Muscle of leg (tissue), 16 donors: ENCODE data around the gene ARMCX6. TPM values are rescaled to one million over a fixed set of nuclear protein-coding genes. Genes with fewer than 3 reads are reported as not detected.
A peak's percentile ranks its signal among the peaks of the same experiment; 100 is the strongest.
"Not testable (repeated sequence)": the region's sequence is repeated elsewhere in the genome, so short reads cannot be mapped to it uniquely, and the experiment has no call there.

ENCODE experiments used
- DNase-seq: peaks from one replicate; pipeline ENCODE4 v3.0.0; 2013
- H3K27ac ChIP-seq: one replicate; pipeline ENCODE4 v1.5.1; 2013; ENCODE audit warnings: mild to moderate bottlenecking, low read length, control low read depth
- H3K27me3 ChIP-seq: one replicate; pipeline ENCODE4 v1.6.1; 2013; ENCODE audit warnings: low read length; ENCODE audit not compliant: control insufficient read depth, insufficient read depth
- H3K36me3 ChIP-seq: one replicate; pipeline ENCODE4 v1.6.1; 2013; ENCODE audit warnings: low read length; ENCODE audit not compliant: control insufficient read depth, insufficient read depth
- H3K4me1 ChIP-seq: one replicate; pipeline ENCODE4 v1.6.1; 2013; ENCODE audit warnings: low read length; ENCODE audit not compliant: control insufficient read depth, insufficient read depth
- H3K4me3 ChIP-seq: one replicate; pipeline ENCODE4 v1.5.1; 2013; ENCODE audit warnings: low read length, control low read depth
- H3K9me3 ChIP-seq: replicated peaks from 2 replicates; pipeline ENCODE4 v1.6.1; 2013; ENCODE audit warnings: low read depth, low read length; ENCODE audit not compliant: control insufficient read depth
- WGBS: methylation state at CpG from one replicate; pipeline ENCODE4 v1.1.5; 2013; ENCODE audit warnings: missing lambda C conversion rate; ENCODE audit not compliant: insufficient coverage; 5-methylcytosine and 5-hydroxymethylcytosine counted together
- long read RNA-seq, 11 donors: transcript quantifications; one replicate each; lab custom pipeline, GENCODE V29; 2026
- polyA plus RNA-seq, 8 donors: library from polyadenylated mRNA; unstranded; fragments of 120-200 nt; gene quantifications; one replicate each; pipeline versions ENCODE4 v1.2.1 to v1.2.3, GENCODE V29; 2013; ENCODE audit warnings: inconsistent platforms in 1 of 8, low replicate concordance in 1 of 8; ENCODE audit not compliant: insufficient read length in 8 of 8, insufficient read depth in 1 of 8
- total RNA-seq: library from RNA; stranded (reverse); fragments of 120-200 nt; gene quantifications from one replicate; pipeline ENCODE4 v1.2.4, GENCODE V29; 2013

The ARMCX6 gene
- total RNA-seq (104 TPM), polyA plus RNA-seq (100 to 1,000 TPM in 7 of 8 donors, 10 to 100 TPM in 1; 90.2 to 128 (median 112) TPM)
- long read RNA-seq, donor 1, transcript ARMCX6-206 (4 exons, 846 nt) = major isoform, 5 of 26 reads
- long read RNA-seq, donor 1, partial matches to known transcripts = 0 of 26 reads
- long read RNA-seq, donor 1, other reads (novel, unspliced or antisense) = 19 of 26 reads
- long read RNA-seq, donor 2, partial matches to known transcripts = 0 of 1 reads
- long read RNA-seq, donor 2, other reads (novel, unspliced or antisense) = 0 of 1 reads
- long read RNA-seq, donor 3, transcript ARMCX6-201 (3 exons, 1,846 nt) = major isoform, 14 of 49 reads
- long read RNA-seq, donor 3, transcript ARMCX6-206 (4 exons, 846 nt) = minor isoform, 11 of 49 reads
- long read RNA-seq, donor 3, partial matches to known transcripts = 17 of 49 reads
- long read RNA-seq, donor 3, other reads (novel, unspliced or antisense) = 6 of 49 reads
- long read RNA-seq, donor 4, transcript ARMCX6-201 (3 exons, 1,846 nt) = minor isoform, 5 of 21 reads
- long read RNA-seq, donor 4, transcript ARMCX6-206 (4 exons, 846 nt) = major isoform, 16 of 21 reads
- long read RNA-seq, donor 4, partial matches to known transcripts = 0 of 21 reads
- long read RNA-seq, donor 4, other reads (novel, unspliced or antisense) = 0 of 21 reads
- long read RNA-seq, donor 5, transcript ARMCX6-201 (3 exons, 1,846 nt) = minor isoform, 25 of 85 reads
- long read RNA-seq, donor 5, transcript ARMCX6-206 (4 exons, 846 nt) = major isoform, 44 of 85 reads
- long read RNA-seq, donor 5, partial matches to known transcripts = 5 of 85 reads
- long read RNA-seq, donor 5, other reads (novel, unspliced or antisense) = 10 of 85 reads
- long read RNA-seq, donor 6, transcript ARMCX6-206 (4 exons, 846 nt) = major isoform, 36 of 73 reads
- long read RNA-seq, donor 6, transcript ARMCX6-201 (3 exons, 1,846 nt) = minor isoform, 19 of 73 reads
- long read RNA-seq, donor 6, partial matches to known transcripts = 10 of 73 reads
- long read RNA-seq, donor 6, other reads (novel, unspliced or antisense) = 5 of 73 reads
- long read RNA-seq, donor 7, transcript ARMCX6-201 (3 exons, 1,846 nt) = minor isoform, 13 of 48 reads
- long read RNA-seq, donor 7, transcript ARMCX6-206 (4 exons, 846 nt) = major isoform, 26 of 48 reads
- long read RNA-seq, donor 7, partial matches to known transcripts = 8 of 48 reads
- long read RNA-seq, donor 7, other reads (novel, unspliced or antisense) = 0 of 48 reads
- long read RNA-seq, donor 8, transcript ARMCX6-206 (4 exons, 846 nt) = major isoform, 10 of 22 reads
- long read RNA-seq, donor 8, transcript ARMCX6-201 (3 exons, 1,846 nt) = minor isoform, 6 of 22 reads
- long read RNA-seq, donor 8, partial matches to known transcripts = 6 of 22 reads
- long read RNA-seq, donor 8, other reads (novel, unspliced or antisense) = 0 of 22 reads
- long read RNA-seq, donor 9, transcript ARMCX6-201 (3 exons, 1,846 nt) = minor isoform, 7 of 33 reads
- long read RNA-seq, donor 9, transcript ARMCX6-206 (4 exons, 846 nt) = major isoform, 25 of 33 reads
- long read RNA-seq, donor 9, partial matches to known transcripts = 0 of 33 reads
- long read RNA-seq, donor 9, other reads (novel, unspliced or antisense) = 0 of 33 reads
- long read RNA-seq, donor 10, transcript ARMCX6-206 (4 exons, 846 nt) = major isoform, 22 of 37 reads
- long read RNA-seq, donor 10, transcript ARMCX6-201 (3 exons, 1,846 nt) = minor isoform, 6 of 37 reads
- long read RNA-seq, donor 10, partial matches to known transcripts = 0 of 37 reads
- long read RNA-seq, donor 10, other reads (novel, unspliced or antisense) = 8 of 37 reads
- long read RNA-seq, donor 11, transcript ARMCX6-206 (4 exons, 846 nt) = major isoform, 21 of 24 reads
- long read RNA-seq, donor 11, partial matches to known transcripts = 0 of 24 reads
- long read RNA-seq, donor 11, other reads (novel, unspliced or antisense) = 0 of 24 reads

DNA sequence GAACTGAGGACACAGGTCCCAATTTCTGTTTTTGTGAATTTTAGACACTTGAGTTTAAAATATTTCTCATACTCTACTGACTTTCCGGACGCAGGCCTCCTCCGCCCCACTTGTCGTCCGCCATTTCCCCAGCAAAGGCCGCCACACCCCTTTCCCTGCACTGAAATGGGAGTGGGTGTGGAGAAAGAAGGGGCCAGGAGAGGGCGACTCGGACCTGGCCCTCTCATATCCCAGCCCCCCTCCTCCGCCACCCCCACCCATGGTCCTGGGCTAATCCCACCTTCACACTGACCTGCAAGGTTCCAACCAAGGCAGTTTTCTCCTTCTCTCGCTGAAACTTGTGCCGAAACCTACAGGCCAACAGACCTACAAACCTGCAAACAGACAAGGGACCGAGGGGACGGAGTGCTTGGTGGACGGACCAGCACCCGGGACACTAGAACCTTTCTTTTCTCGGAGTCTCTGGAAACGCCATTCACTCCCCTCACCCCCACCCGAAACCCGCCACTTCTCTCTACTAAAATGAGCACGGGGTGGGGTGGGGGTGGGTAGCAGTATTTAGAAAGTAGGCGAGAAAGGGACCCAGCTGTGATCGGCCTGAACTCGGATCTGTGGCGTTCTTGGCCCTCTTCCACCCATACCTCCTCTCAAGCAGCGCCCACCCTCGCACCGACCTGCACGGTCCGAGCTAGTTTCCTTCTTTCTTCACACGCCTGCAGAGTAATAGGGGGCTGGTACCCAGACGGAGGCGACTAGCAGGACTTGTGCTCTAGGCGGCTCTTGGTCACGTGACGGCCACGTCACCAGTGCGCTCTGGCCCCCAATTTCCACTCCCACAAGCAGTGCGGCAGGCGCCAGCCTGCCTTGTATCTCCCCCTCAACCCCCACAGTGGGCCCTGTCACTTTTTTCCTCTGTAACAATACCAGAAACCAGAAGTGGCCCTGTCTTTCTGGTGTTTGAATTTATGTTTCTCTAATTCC is at the start of gene ARMCX6:
ARMCX6 (minus strand) TSS at position 790 of the 981 bp plus-strand sequence. CDS start 1,380 bp downstream, outside the sequence.
- peak within 1 kb of the TSS; percentile 95 for H3K27ac ChIP-seq
- peaks cover 5% of the 10 kb centered on the region for H3K27me3 ChIP-seq
- H3K4me3 ChIP-seq = peak within 1 kb of the TSS; percentile 80
- WGBS = 31% methylated on average over 16 of the region's 39 CpGs
- H3K36me3 ChIP-seq = peaks cover 3% of the 10 kb centered on the region
- H3K9me3 ChIP-seq = no peaks in the 10 kb centered on the region
- peak; percentile 94 for DNase-seq
- H3K4me1 ChIP-seq = peaks cover 18% of the 10 kb centered on the region

DNA sequence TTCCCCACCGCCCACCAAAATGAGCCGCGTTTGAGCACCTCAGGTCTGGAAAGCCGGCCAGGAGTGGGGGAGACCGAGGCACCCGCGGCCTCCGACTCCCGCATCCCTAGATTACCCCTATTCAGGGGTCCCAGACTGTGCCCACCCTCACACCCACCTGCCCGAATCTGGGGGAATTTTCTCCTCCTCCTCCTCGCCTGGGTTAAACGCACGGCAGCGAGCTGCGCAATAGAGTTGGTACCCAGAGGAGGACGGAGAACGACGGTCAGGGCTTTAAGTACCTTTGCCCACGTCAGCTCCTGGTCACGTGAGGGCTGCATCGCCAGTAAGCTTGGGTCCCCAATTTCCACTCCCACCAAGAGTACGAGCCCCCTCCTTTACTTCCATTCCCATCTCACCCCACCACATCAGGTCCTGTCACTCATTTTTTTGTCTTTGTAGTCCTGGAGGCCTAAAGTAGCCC is 41.8 kb upstream of the ARMCX6 start, which contains the start of gene ARMCX2:
ARMCX2 (minus strand) TSS at position 250 of the 463 bp plus-strand sequence. CDS start 2,262 bp downstream, outside the sequence.
- H3K36me3 ChIP-seq = peaks cover 21% of the 10 kb centered on the region
- DNase-seq = peak; percentile 90
- WGBS = 28% methylated on average over 17 of the region's 22 CpGs
- peak within 1 kb of the TSS; percentile 78 for H3K4me3 ChIP-seq
- no peaks in the 10 kb centered on the region for H3K9me3 ChIP-seq
- H3K27ac ChIP-seq = peak within 1 kb of the TSS; percentile 90
- peaks cover 33% of the 10 kb centered on the region for H3K27me3 ChIP-seq
- H3K4me1 ChIP-seq = peaks cover 18% of the 10 kb centered on the region

GRCh38 chrX:101658661-101659491 is 41.1 kb upstream of the ARMCX6 start:
- peak overlapping the region; percentile 90 for H3K27ac ChIP-seq
- peak; percentile 87 for DNase-seq
- 22% methylated on average over 22 of the region's 38 CpGs for WGBS

GRCh38 chrX:101657495-101657894 is 39.7 kb upstream of the ARMCX6 start:
- Histone ChIP-seq H3K4me1 (peaks cover 18% of the 10 kb centered on the region), H3K27me3 (peaks cover 30% of the 10 kb centered on the region), H3K36me3 (peaks cover 25% of the 10 kb centered on the region), H3K9me3 (no peaks in the 10 kb centered on the region), H3K4me3 (no peak overlapping the region), H3K27ac (no peak overlapping the region)
- 75% methylated on average over 5 of the region's 12 CpGs for WGBS
- no peak for DNase-seq

More at GRCh38 chrX:101658661-101659491, 41.1 kb upstream of the ARMCX6 start:
- Histone ChIP-seq H3K36me3 (peaks cover 25% of the 10 kb centered on the region), H3K9me3 (no peaks in the 10 kb centered on the region), H3K27me3 (peaks cover 31% of the 10 kb centered on the region), H3K4me1 (peaks cover 18% of the 10 kb centered on the region), H3K4me3 (peak overlapping the region; percentile 78)

DNA sequence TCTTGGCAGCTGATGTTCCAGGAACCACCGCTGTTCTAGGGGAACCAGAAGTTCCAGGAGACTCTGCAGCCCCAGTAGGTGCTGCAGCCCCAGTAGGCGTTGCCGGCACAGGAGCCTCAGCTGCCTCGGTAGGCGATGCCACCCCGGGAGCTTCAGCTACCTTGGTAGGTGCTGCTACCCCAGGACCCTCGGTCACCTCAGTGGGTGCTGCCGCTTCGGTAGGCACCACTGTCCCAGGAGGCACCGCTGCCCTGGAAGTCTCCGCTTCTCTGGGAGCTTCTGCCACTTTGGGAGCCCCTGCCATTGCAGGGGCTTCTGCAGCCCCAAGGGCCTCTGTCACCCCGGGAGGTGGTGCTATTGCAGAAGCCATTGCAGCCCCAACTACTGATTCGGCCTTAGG is 39.0 kb upstream of the ARMCX6 start:
- Histone ChIP-seq H3K27me3 (peaks cover 30% of the 10 kb centered on the region), H3K9me3 (no peaks in the 10 kb centered on the region), H3K4me3 (no peak overlapping the region), H3K36me3 (peaks cover 25% of the 10 kb centered on the region), H3K4me1 (peaks cover 18% of the 10 kb centered on the region), H3K27ac (no peak overlapping the region)
- no peak for DNase-seq
- WGBS = 84% methylated on average over 13 of the region's 13 CpGs

- Histone ChIP-seq H3K4me1 (peaks cover 18% of the 10 kb centered on the region), H3K4me3 (no peak overlapping the region), H3K27ac (no peak overlapping the region), H3K36me3 (peaks cover 25% of the 10 kb centered on the region), H3K27me3 (peaks cover 25% of the 10 kb centered on the region), H3K9me3 (no peaks in the 10 kb centered on the region)
- no CpG with 5 or more reads among the region's 3 CpGs for WGBS
- DNase-seq = no peak
These were observed 37.7 kb upstream of the ARMCX6 start for GRCh38 chrX:101655534-101655933.

DNA sequence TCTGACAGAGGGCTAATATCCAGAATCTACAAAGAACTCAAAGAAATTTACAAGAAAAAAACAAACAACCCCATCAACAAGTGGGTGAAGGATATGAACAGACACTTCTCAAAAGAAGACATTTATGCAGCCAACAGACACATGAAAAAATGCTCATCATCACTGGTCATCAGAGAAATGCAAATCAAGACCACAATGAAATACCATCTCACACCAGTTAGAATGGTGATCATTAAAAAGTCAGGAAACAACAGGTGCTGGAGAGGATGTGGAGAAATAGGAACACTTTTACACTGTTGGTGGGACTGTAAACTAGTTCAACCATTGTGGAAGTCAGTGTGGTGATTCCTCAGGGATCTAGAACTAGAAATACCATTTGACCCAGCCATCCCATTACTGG is 29.9 kb upstream of the ARMCX6 start:
- not testable (repeated sequence) for H3K36me3 ChIP-seq, H3K4me3 ChIP-seq, H3K9me3 ChIP-seq, H3K4me1 ChIP-seq, H3K27me3 ChIP-seq, H3K27ac ChIP-seq, DNase-seq
